Activated CD8-positive, alpha-beta memory T cell treated with anti-CD3 and anti-CD28 coated beads for 36 hours (primary cell): Measurements from ENCODE around the gene UBE3A. TPM values are rescaled to one million over a fixed set of nuclear protein-coding genes. Genes with fewer than 3 reads are reported as not detected.
"Not testable (repeated sequence)": the region's sequence is repeated elsewhere in the genome, so short reads cannot be mapped to it uniquely, and the experiment has no call there.

ENCODE experiments used
- CTCF ChIA-PET: fragments of 350-600 bp; sonication (Branson Sonifier 250); formaldehyde crosslinking; loops from one replicate; lab custom pipeline; 2021; ENCODE audit warnings: antibody characterized with exemption; lab: Charles Lee
- POLR2A ChIA-PET: fragments of 350-600 bp; sonication (Branson Sonifier 250); formaldehyde crosslinking; loops from one replicate; lab custom pipeline; 2021; ENCODE audit warnings: antibody characterized with exemption; lab: Charles Lee
- total RNA-seq, 2 experiments: library from RNA; stranded (reverse); gene quantifications; one replicate each; pipeline ENCODE4 v1.2.3, GENCODE V29; 2021

Gene UBE3A
- total RNA-seq, 2 experiments from 2014 or later = 115 to 122 TPM

GRCh38 chr15:25410649-25411048 lies 28.2 kb downstream of the UBE3A start:
- ChIA-PET POLR2A (no interaction called here), CTCF (no interaction called here)

- CTCF ChIA-PET, POLR2A ChIA-PET: not testable (repeated sequence)
These were observed 29.1 kb downstream of the UBE3A start for GRCh38 chr15:25409731-25410130.

GRCh38 chr15:25408929-25409328 lies 29.9 kb downstream of the UBE3A start:
- CTCF ChIA-PET = interaction anchor here (0.8 kb wide), 1 partner anchor 315 kb away, joined by 4 read pairs; no protein-coding TSS in a partner anchor
- POLR2A ChIA-PET = no interaction called here

GRCh38 chr15:25408428-25408827 lies 30.4 kb downstream of the UBE3A start:
- ChIA-PET CTCF (interaction anchor here (0.8 kb wide), 1 partner anchor 315 kb away, joined by 4 read pairs; no protein-coding TSS in a partner anchor), POLR2A (no interaction called here)

- ChIA-PET CTCF (no interaction called here), POLR2A (no interaction called here)
These were observed 30.9 kb downstream of the UBE3A start for GRCh38 chr15:25407950-25408349.

GRCh38 chr15:25406846-25407245 lies 32.0 kb downstream of the UBE3A start:
- ChIA-PET POLR2A (interaction anchor here (0.7 kb wide), 1 partner anchor 18 kb away, joined by 10 read pairs; no protein-coding TSS in a partner anchor), CTCF (no interaction called here)

- ChIA-PET POLR2A (no interaction called here), CTCF (no interaction called here)
These were observed 32.6 kb downstream of the UBE3A start for GRCh38 chr15:25406261-25406660.

- ChIA-PET CTCF (no interaction called here), POLR2A (no interaction called here)
These were observed 35.1 kb downstream of the UBE3A start for GRCh38 chr15:25403771-25404170.

GRCh38 chr15:25402342-25402741 lies 36.5 kb downstream of the UBE3A start:
- ChIA-PET CTCF (no interaction called here), POLR2A (interaction anchor here (0.6 kb wide), 1 partner anchor 20 kb away, joined by 6 read pairs; no protein-coding TSS in a partner anchor)

- ChIA-PET CTCF (no interaction called here), POLR2A (no interaction called here)
These were observed 37.3 kb downstream of the UBE3A start for GRCh38 chr15:25401501-25401900.

- POLR2A ChIA-PET = no interaction called here
These were observed 41.7 kb downstream of the UBE3A start for GRCh38 chr15:25397100-25397499.

GRCh38 chr15:25394898-25395297 lies 43.9 kb downstream of the UBE3A start:
- CTCF ChIA-PET = no interaction called here
- POLR2A ChIA-PET = no interaction called here

More at GRCh38 chr15:25397100-25397499, 41.7 kb downstream of the UBE3A start:
- CTCF ChIA-PET = no interaction called here

GRCh38 chr15:25392806-25393205 lies 46.0 kb downstream of the UBE3A start:
- ChIA-PET POLR2A (no interaction called here), CTCF (no interaction called here)

- ChIA-PET CTCF (no interaction called here), POLR2A (interaction anchor here (0.7 kb wide), 1 partner anchor 45 kb away, joined by 4 read pairs; no protein-coding TSS in a partner anchor)
These were observed 46.7 kb downstream of the UBE3A start for GRCh38 chr15:25391971-25392721.

- ChIA-PET CTCF (no interaction called here), POLR2A (no interaction called here)
These were observed 52.8 kb downstream of the UBE3A start for GRCh38 chr15:25385986-25386385.

- ChIA-PET POLR2A (no interaction called here), CTCF (no interaction called here)
These were observed 57.2 kb downstream of the UBE3A start for GRCh38 chr15:25381579-25381978.

- POLR2A ChIA-PET = no interaction called here
- CTCF ChIA-PET = no interaction called here
These were observed 60.3 kb downstream of the UBE3A start for GRCh38 chr15:25378501-25378901.

- CTCF ChIA-PET = no interaction called here
- POLR2A ChIA-PET = no interaction called here
These were observed 63.3 kb downstream of the UBE3A start for GRCh38 chr15:25375557-25375956.

GRCh38 chr15:25374143-25374542 lies 64.7 kb downstream of the UBE3A start:
- ChIA-PET CTCF (no interaction called here), POLR2A (no interaction called here)

- ChIA-PET POLR2A (no interaction called here), CTCF (no interaction called here)
These were observed 66.5 kb downstream of the UBE3A start for GRCh38 chr15:25372298-25372697.

- ChIA-PET POLR2A (no interaction called here), CTCF (no interaction called here)
These were observed 70.0 kb downstream of the UBE3A start for GRCh38 chr15:25368850-25369249.
